Spleen (tissue), 7 donors: Measurements from ENCODE around the gene PPME1.

Experiments used
- POLR2A ChIP-seq, 3 donors: fragments of 450-650 bp; IDR thresholded peaks; one replicate each; pipeline ENCODE4 v1.5.1; 2017; ENCODE audit warnings: antibody characterized with exemption in 3 of 3, mild to moderate bottlenecking in 1 of 3
- TF ChIP-seq, protein P1 (sequence below), 11 experiments: fragments of 200-600 bp in 7 of 11; fragments of 450-650 bp in 4 of 11; sonication (generic) in 4 of 11; IDR thresholded peaks in 8 of 11; conservative IDR thresholded peaks in 3 of 11; 1 replicate in 7 of 11; 2 replicates in 4 of 11; pipeline versions ENCODE4 v1.4.0 to v1.8.0; 2016 to 2021; ENCODE audit warnings: antibody characterized with exemption in 11 of 11, inconsistent platforms in 4 of 11, mild to moderate bottlenecking in 1 of 11
- donor health status: DM: no; HTN: no; CAD: no; lungs with moderate emphysema.
- donor health status: DM: no; HTN: no; CAD: no.
- donor health status: DM: no; HTN: no; CAD: no.

GRCh38 chr11:74276581-74276980 is 105.5 kb downstream of the PPME1 start:
- TF ChIP-seq POLR2A (IDR thresholded peaks at IDR 0.05): no peak
- TF ChIP-seq, protein P1, sequence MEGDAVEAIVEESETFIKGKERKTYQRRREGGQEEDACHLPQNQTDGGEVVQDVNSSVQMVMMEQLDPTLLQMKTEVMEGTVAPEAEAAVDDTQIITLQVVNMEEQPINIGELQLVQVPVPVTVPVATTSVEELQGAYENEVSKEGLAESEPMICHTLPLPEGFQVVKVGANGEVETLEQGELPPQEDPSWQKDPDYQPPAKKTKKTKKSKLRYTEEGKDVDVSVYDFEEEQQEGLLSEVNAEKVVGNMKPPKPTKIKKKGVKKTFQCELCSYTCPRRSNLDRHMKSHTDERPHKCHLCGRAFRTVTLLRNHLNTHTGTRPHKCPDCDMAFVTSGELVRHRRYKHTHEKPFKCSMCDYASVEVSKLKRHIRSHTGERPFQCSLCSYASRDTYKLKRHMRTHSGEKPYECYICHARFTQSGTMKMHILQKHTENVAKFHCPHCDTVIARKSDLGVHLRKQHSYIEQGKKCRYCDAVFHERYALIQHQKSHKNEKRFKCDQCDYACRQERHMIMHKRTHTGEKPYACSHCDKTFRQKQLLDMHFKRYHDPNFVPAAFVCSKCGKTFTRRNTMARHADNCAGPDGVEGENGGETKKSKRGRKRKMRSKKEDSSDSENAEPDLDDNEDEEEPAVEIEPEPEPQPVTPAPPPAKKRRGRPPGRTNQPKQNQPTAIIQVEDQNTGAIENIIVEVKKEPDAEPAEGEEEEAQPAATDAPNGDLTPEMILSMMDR (IDR thresholded peaks at IDR 0.05 in 8 of 11, conservative IDR thresholded peaks at IDR 0.05 in 3 of 11): no peak
